ENCODE measurements around the gene ZDHHC15. TPM values are rescaled to one million over a fixed set of nuclear protein-coding genes. Genes with fewer than 3 reads are reported as not detected.

Gene ZDHHC15
- total and polyA plus RNA-seq, 2 of the 4 experiments (the other 2 are of a cell fraction), result not detected

DNA sequence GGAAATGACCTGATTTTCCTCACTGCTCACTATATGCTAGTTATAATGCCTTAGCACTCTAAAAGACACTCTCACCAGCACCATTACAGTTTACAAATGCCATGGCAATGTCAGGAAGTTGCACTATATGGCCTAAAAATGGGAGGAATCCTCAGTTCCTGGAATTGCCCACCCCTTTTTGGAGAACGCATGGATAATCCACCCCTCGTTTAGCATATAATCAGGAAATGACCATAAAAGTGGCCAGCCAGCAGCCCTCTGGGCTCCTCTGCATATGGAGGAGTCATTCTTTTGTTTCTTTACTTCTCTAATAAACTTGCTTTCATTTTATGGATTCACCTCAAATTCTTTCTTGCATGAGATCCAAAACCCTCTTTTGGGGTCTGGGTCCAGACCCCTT lies 156.0 kb downstream of the ZDHHC15 start:
- Histone ChIP-seq H3K9ac (ENCODE audit: low read depth, low read length) (no peak overlapping the region), H4K20me1 (ENCODE audit: insufficient read depth, low read length) (no peaks in the 10 kb centered on the region), H2BK20ac (ENCODE audit: low read depth, low read length) (no peak overlapping the region), H4K8ac (ENCODE audit: low read depth in 2 of 2, low read length in 2 of 2) (no peak overlapping the region), H3K27me3 (ENCODE audit: control insufficient read depth, insufficient read depth, low read length) (no peaks in the 10 kb centered on the region), H3K4me1 (ENCODE audit: control insufficient read depth, insufficient read depth, low read length) (no peaks in the 10 kb centered on the region), H2BK120ac (ENCODE audit: low read depth, low read length) (no peak overlapping the region), H3K18ac (ENCODE audit: low read depth, low read length) (no peak overlapping the region), H3K4me2 (ENCODE audit: low read depth, low read length) (no peak overlapping the region), H3K79me1 (ENCODE audit: low read depth in 1 of 2, low read length in 2 of 2) (no peaks in the 10 kb centered on the region), H3K27ac (ENCODE audit: insufficient read depth, low read length) (no peak overlapping the region), H4K91ac (ENCODE audit: insufficient read depth, low read depth, low read length) (no peak overlapping the region), H3K56ac (ENCODE audit: extremely low read depth, insufficient read depth, low read length) (no peak overlapping the region), H4K5ac (ENCODE audit: low read depth, low read length) (no peak overlapping the region), H2BK15ac (ENCODE audit: low read depth, low read length) (no peak overlapping the region), H2AK9ac (replicated peaks; ENCODE audit: low read depth, low read length, poor library complexity) (no peak overlapping the region), H3K4ac (ENCODE audit: low read depth, low read length) (no peak overlapping the region), H3K36me3 (ENCODE audit: control insufficient read depth, insufficient read depth, low read length) (no peaks in the 10 kb centered on the region), H2AK5ac (ENCODE audit: low read depth, low read length) (no peak overlapping the region), H3K23ac (ENCODE audit: low read depth, low read length) (no peak overlapping the region), H3K9me1 (ENCODE audit: insufficient read depth, low read length) (no peaks in the 10 kb centered on the region), H2AFZ (replicated peaks; ENCODE audit: low read length, poor library complexity) (no peak overlapping the region), H3K4me3 (ENCODE audit: insufficient read depth, low read depth, low read length) (no peak overlapping the region), H3K14ac (replicated peaks; ENCODE audit: low read depth, low read length) (no peak overlapping the region), H2BK5ac (ENCODE audit: low read depth, low read length, poor library complexity, severe bottlenecking) (no peak overlapping the region), H3K9me3 (ENCODE audit: control insufficient read depth, insufficient read depth, low read length) (no peaks in the 10 kb centered on the region)
- ATAC-seq (ENCODE audit: low read depth), result no peak
- no peak for DNase-seq
- TF ChIP-seq MAZ (IDR thresholded peaks at IDR 0.05; ENCODE audit: borderline replicate concordance, low read depth, low read length), result no peak
- TF ChIP-seq MXI1 (IDR thresholded peaks at IDR 0.05; ENCODE audit: borderline replicate concordance, low read depth, low read length), result no peak
- TF ChIP-seq POLR2A (IDR thresholded peaks at IDR 0.05; ENCODE audit: low read depth, low read length), result no peak
- no peak for TF ChIP-seq RFX5 (IDR thresholded peaks at IDR 0.05; ENCODE audit: low read depth, low read length)
- no peak for TF ChIP-seq CHD1 (IDR thresholded peaks at IDR 0.05; ENCODE audit: low read depth, low read length)
- TF ChIP-seq BHLHE40 (IDR thresholded peaks at IDR 0.05; ENCODE audit: low read depth, low read length), result no peak
- TF ChIP-seq NFE2L2 (IDR thresholded peaks at IDR 0.05; ENCODE audit: low read depth, low read length), result no peak
- TF ChIP-seq MAFK (IDR thresholded peaks at IDR 0.05; ENCODE audit: low read depth, low read length), result no peak
- TF ChIP-seq ELK1 (IDR thresholded peaks at IDR 0.05; ENCODE audit: borderline replicate concordance, low read depth, low read length), result no peak
- no peak for TF ChIP-seq USF2 (IDR thresholded peaks at IDR 0.05; ENCODE audit: low read depth, low read length)
- TF ChIP-seq SMC3 (IDR thresholded peaks at IDR 0.05; ENCODE audit: low read depth, low read length), result no peak
- TF ChIP-seq CEBPB (IDR thresholded peaks at IDR 0.05; ENCODE audit: low read depth, low read length), result no peak
- no peak for TF ChIP-seq FOS (IDR thresholded peaks at IDR 0.05; ENCODE audit: low read depth, low read length)
- TF ChIP-seq, protein P1, sequence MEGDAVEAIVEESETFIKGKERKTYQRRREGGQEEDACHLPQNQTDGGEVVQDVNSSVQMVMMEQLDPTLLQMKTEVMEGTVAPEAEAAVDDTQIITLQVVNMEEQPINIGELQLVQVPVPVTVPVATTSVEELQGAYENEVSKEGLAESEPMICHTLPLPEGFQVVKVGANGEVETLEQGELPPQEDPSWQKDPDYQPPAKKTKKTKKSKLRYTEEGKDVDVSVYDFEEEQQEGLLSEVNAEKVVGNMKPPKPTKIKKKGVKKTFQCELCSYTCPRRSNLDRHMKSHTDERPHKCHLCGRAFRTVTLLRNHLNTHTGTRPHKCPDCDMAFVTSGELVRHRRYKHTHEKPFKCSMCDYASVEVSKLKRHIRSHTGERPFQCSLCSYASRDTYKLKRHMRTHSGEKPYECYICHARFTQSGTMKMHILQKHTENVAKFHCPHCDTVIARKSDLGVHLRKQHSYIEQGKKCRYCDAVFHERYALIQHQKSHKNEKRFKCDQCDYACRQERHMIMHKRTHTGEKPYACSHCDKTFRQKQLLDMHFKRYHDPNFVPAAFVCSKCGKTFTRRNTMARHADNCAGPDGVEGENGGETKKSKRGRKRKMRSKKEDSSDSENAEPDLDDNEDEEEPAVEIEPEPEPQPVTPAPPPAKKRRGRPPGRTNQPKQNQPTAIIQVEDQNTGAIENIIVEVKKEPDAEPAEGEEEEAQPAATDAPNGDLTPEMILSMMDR (conservative IDR thresholded peaks at IDR 0.05; ENCODE audit: low read depth, low read length), result no peak
- TF ChIP-seq RCOR1 (IDR thresholded peaks at IDR 0.05; ENCODE audit: insufficient replicate concordance, low read length), result no peak
- no peak for TF ChIP-seq RAD21 (IDR thresholded peaks at IDR 0.05; ENCODE audit: low read length)
- dilution Hi-C loops (cut with HindIII; ENCODE audit: low sequenced_read_pairs, unreplicated experiment), result no loop called here
- in situ Hi-C loops (cut with MboI; ENCODE audit: low sequenced_read_pairs), result no loop called here
- intact Hi-C loops (cut with micrococcal nuclease), result loop anchor here (10.0 kb wide), 1 partner anchor 58 kb away; no protein-coding TSS in a partner anchor
- ChIA-PET CTCF (no interaction called here), POLR2A (ENCODE audit: unreplicated experiment) (no interaction called here)
- no CpG with 5 or more reads among the region's 2 CpGs for WGBS, 2 experiments (ENCODE audit: extremely low coverage in 2 of 2, insufficient read length in 1 of 2)
- no TSS peak for BruUV-seq (replicated peaks)
